Measurements from ENCODE around the gene C2orf69. TPM values are rescaled to one million over a fixed set of nuclear protein-coding genes. Genes with fewer than 3 reads are reported as not detected.

Gene C2orf69
- total RNA-seq, 1 donor from 2014 or later = 7.9 TPM

- Mint-ChIP-seq H3K27ac (ENCODE audit: unreplicated experiment) (peak overlapping the region; percentile 67), H3K36me3 (ENCODE audit: low read depth, unreplicated experiment) (no peaks in the 10 kb centered on the region), H3K9me3 (ENCODE audit: unreplicated experiment) (no peaks in the 10 kb centered on the region), H3K4me3 (ENCODE audit: unreplicated experiment) (peak overlapping the region; percentile 51), H3K4me1 (ENCODE audit: low read depth, unreplicated experiment) (peaks cover 22% of the 10 kb centered on the region), H3K27me3 (ENCODE audit: low read depth, unreplicated experiment) (no peaks in the 10 kb centered on the region)
- Histone ChIP-seq H3K36me3 (ENCODE audit: insufficient read depth, low read length) (peaks cover 3% of the 10 kb centered on the region), H3K9me3 (ENCODE audit: insufficient read depth, low read depth, low read length) (no peaks in the 10 kb centered on the region), H3K27me3 (ENCODE audit: insufficient read depth, low read length) (no peaks in the 10 kb centered on the region), H3K4me3 (ENCODE audit: insufficient read depth, low read depth, low read length) (no peak overlapping the region), H3K4me1 (ENCODE audit: insufficient read depth, low read length) (peaks cover 9% of the 10 kb centered on the region), H3K9ac (ENCODE audit: low read length) (no peak overlapping the region), H2AFZ (ENCODE audit: low read depth, low read length) (no peak overlapping the region), H3K4me2 (ENCODE audit: low read length) (no peak overlapping the region), H4K20me1 (ENCODE audit: insufficient read depth, low read length) (no peaks in the 10 kb centered on the region), H3K27ac (ENCODE audit: low read depth, low read length) (no peak overlapping the region), H3K79me2 (ENCODE audit: insufficient read depth, low read length) (no peaks in the 10 kb centered on the region)
- no peak for FAIRE-seq
- no peak for DNase-seq (ENCODE audit: low read depth)
- no peak for TF ChIP-seq EZH2 (IDR thresholded peaks at IDR 0.05; ENCODE audit: insufficient read depth, low read length)
- TF ChIP-seq, protein P1, sequence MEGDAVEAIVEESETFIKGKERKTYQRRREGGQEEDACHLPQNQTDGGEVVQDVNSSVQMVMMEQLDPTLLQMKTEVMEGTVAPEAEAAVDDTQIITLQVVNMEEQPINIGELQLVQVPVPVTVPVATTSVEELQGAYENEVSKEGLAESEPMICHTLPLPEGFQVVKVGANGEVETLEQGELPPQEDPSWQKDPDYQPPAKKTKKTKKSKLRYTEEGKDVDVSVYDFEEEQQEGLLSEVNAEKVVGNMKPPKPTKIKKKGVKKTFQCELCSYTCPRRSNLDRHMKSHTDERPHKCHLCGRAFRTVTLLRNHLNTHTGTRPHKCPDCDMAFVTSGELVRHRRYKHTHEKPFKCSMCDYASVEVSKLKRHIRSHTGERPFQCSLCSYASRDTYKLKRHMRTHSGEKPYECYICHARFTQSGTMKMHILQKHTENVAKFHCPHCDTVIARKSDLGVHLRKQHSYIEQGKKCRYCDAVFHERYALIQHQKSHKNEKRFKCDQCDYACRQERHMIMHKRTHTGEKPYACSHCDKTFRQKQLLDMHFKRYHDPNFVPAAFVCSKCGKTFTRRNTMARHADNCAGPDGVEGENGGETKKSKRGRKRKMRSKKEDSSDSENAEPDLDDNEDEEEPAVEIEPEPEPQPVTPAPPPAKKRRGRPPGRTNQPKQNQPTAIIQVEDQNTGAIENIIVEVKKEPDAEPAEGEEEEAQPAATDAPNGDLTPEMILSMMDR (IDR thresholded peaks at IDR 0.05; ENCODE audit: insufficient read depth, low read depth, low read length) = no peak
These were observed 64.3 kb downstream of the C2orf69 start for GRCh38 chr2:199975273-199975895.

Other genes starting within 250 kb of the C2orf69 start
- 0.45 and 0.48 TPM in 2 replicates for gene FTCDNL1, start 60.1 kb upstream of the C2orf69 start, total RNA-seq
- gene TYW5, start 44.2 kb downstream of the C2orf69 start, total RNA-seq = 9.0 and 9.2 TPM in 2 replicates
- gene MAIP1, start 44.3 kb downstream of the C2orf69 start, total RNA-seq = 21.7 and 24.4 TPM in 2 replicates

Data from astrocyte (in vitro differentiated cells and primary cell).